Mammary epithelial cell (primary cell): ENCODE data around the gene TK2.

ENCODE experiments used
- EZH2 ChIP-seq: IDR thresholded peaks from 2 replicates; pipeline ENCODE4 v1.6.1; 2012; ENCODE audit warnings: low read length, inconsistent platforms, borderline replicate concordance
- TF ChIP-seq, protein P1 (sequence below), 2 donors: IDR thresholded peaks in 1 of 2; conservative IDR thresholded peaks in 1 of 2; 2 replicates each; pipeline ENCODE4 v1.5.1; 2011 to 2012; ENCODE audit warnings: inconsistent platforms in 2 of 2, low read length in 2 of 2, mild to moderate bottlenecking in 2 of 2, control low read depth in 1 of 2, low read depth in 1 of 2; ENCODE audit not compliant: insufficient read depth in 1 of 2; ENCODE audit errors: extremely low read depth in 1 of 2

DNA sequence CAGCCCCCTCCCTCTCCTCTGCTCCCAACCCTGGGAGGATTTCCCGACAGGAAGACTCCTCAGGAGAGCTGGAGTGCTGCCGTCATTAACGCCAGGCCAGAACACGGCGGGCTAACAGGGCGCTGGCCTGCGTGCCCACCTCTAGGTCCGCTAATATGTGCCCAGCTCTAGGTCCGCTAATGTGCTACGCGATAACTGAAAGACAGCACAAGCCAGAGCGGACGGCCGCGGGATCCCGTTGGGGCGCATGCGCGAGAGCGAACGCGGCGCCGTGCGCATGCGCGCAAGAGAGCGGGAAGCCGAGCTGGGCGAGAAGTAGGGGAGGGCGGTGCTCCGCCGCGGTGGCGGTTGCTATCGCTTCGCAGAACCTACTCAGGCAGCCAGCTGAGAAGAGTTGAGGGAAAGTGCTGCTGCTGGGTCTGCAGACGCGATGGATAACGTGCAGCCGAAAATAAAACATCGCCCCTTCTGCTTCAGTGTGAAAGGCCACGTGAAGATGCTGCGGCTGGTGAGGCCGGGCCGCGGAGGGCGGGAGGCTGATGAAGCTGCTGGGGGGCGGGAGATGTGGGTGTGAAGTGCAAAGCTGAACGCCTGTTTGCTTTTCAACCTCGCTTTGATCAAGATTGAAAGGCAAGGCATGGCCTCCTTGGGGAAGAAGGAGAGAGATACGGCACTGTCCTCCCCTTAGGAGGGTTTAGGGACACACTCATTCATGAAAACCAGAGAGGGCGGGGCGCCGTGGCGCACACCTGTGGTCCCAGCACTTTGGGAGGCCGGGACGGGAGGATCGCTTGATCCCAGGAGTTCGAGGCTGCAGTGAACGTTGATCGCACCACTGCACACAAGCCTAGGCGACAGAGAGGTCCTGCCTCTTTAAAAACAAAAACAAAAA, 2.6 kb upstream of the TK2 start, which contains the start of gene CKLF:
- TF ChIP-seq, protein P1, sequence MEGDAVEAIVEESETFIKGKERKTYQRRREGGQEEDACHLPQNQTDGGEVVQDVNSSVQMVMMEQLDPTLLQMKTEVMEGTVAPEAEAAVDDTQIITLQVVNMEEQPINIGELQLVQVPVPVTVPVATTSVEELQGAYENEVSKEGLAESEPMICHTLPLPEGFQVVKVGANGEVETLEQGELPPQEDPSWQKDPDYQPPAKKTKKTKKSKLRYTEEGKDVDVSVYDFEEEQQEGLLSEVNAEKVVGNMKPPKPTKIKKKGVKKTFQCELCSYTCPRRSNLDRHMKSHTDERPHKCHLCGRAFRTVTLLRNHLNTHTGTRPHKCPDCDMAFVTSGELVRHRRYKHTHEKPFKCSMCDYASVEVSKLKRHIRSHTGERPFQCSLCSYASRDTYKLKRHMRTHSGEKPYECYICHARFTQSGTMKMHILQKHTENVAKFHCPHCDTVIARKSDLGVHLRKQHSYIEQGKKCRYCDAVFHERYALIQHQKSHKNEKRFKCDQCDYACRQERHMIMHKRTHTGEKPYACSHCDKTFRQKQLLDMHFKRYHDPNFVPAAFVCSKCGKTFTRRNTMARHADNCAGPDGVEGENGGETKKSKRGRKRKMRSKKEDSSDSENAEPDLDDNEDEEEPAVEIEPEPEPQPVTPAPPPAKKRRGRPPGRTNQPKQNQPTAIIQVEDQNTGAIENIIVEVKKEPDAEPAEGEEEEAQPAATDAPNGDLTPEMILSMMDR (conservative IDR thresholded peaks at IDR 0.05 in 1 of 2, IDR thresholded peaks at IDR 0.05 in 1 of 2; ENCODE audit: extremely low read depth in 1 of 2, insufficient read depth in 1 of 2, low read depth in 1 of 2, low read length in 2 of 2) = no peak
- no peak for TF ChIP-seq EZH2
